ENCODE results near the gene SCN10A.

DNA sequence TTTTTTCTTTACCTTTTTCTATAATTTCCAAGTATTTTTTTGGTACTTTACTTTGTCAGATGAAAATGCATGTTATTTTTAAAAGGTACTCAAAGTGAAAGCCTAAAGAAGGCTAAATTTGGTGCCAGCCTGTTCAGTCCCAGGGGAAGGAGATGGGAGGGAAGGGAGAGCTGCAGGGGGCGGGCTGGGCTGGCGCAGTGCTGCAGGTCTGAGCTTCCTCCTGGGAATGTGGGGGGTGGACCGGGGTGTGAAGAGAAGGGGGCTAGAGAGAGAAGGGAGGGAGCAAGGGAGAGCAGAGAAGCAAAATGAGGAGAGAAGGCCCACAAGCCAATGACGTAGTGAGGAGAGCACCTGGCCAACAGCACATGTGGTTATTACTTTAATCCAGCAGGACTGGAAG lies 95.6 kb downstream of the SCN10A start:
- TF ChIP-seq, protein P1, sequence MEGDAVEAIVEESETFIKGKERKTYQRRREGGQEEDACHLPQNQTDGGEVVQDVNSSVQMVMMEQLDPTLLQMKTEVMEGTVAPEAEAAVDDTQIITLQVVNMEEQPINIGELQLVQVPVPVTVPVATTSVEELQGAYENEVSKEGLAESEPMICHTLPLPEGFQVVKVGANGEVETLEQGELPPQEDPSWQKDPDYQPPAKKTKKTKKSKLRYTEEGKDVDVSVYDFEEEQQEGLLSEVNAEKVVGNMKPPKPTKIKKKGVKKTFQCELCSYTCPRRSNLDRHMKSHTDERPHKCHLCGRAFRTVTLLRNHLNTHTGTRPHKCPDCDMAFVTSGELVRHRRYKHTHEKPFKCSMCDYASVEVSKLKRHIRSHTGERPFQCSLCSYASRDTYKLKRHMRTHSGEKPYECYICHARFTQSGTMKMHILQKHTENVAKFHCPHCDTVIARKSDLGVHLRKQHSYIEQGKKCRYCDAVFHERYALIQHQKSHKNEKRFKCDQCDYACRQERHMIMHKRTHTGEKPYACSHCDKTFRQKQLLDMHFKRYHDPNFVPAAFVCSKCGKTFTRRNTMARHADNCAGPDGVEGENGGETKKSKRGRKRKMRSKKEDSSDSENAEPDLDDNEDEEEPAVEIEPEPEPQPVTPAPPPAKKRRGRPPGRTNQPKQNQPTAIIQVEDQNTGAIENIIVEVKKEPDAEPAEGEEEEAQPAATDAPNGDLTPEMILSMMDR (IDR thresholded peaks at IDR 0.05): no peak
- no peak for TF ChIP-seq POLR2AphosphoS5 (IDR thresholded peaks at IDR 0.05)

Data from transverse colon (tissue), 4 donors.